ENCODE measurements around the gene SETX. TPM values are rescaled to one million over a fixed set of nuclear protein-coding genes. Genes with fewer than 3 reads are reported as not detected.

Gene SETX
- total and polyA plus RNA-seq, 12 donors = 16.9 to 35.1 (median 27.4) TPM

DNA sequence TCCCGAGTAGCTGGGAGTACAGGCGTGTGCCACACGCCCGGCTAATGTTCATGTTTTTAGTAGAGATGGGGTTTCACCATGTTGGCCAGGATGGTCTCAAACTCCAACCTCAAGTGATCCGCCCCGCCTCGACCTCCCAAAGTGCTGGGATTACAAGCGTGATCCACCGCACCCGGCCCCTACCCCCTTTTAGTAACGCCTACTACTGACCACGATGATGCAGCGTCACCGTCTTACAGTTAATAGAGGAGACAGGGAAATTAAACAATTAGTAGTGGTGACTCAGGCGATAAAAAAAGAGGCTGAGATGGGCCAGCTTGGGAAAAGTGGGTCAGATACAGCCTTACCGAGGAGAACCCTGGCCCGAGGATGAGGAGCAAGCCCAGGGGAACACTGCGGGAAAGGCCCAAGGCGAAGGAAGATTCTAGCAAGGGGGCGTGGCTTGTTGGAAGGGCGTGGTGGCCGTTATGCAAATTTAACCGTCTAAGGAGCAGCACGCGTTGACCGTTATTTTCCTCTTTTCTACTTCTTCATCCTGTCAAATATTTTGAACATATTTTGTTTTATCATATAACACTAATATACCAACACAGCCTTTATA, 1.6 kb upstream of the SETX start:
- 94 to 96% methylated on average over 26 of the region's 26 CpGs for WGBS, 2 donors

GRCh38 chr9:132351404-132352045, 3.3 kb downstream of the SETX start:
- Histone ChIP-seq H3K27me3 (no peaks in the 10 kb centered on the region), H3K27ac (peak overlapping the region in 3 of 10 donors; percentile 37 to 99 (median 40)), H3K9me3 (no peaks in the 10 kb centered on the region), H3K4me3 (peak overlapping the region in 6 of 10 donors; percentile 13 to 43 (median 20)), H3K4me1 (peaks cover 11 to 49% (median 37%) of the 10 kb centered on the region in 9 donors), H3K36me3 (peaks cover 0 to 70% (median 30%) of the 10 kb centered on the region in 9 donors)
- no peak for TF ChIP-seq CTCF (IDR thresholded peaks at IDR 0.05)
- DNase-seq = no peak
- ATAC-seq = no peak
- intact Hi-C loops (cut with DNase I) = loop anchor here in 2 of 10 donors (5.0 to 10.0 kb wide), 2 partner anchors 593 to 1126 kb away; partner anchors contain the start of genes SLC2A6 (in 1 of the 2) and TSC1 (in 1 of the 2)
- 69 to 78% methylated on average over 3 of the region's 3 CpGs for WGBS, 2 donors

More for the DNA sequence above, 1.6 kb upstream of the SETX start:
- Histone ChIP-seq H3K4me3 (no peak overlapping the region), H3K27me3 (no peaks in the 10 kb centered on the region), H3K36me3 (peaks cover 0 to 21% (median 12%) of the 10 kb centered on the region in 9 donors), H3K27ac (no peak overlapping the region), H3K9me3 (no peaks in the 10 kb centered on the region), H3K4me1 (peaks cover 11 to 31% (median 26%) of the 10 kb centered on the region in 9 donors)
- intact Hi-C loops (cut with DNase I) = loop anchor here in 2 of 10 donors (5.0 to 10.0 kb wide), 2 partner anchors 51 to 588 kb away; partner anchors contain the start of genes TSC1 (in 1 of the 2) and TTF1 (in 1 of the 2)
- no peak for ATAC-seq
- no peak for TF ChIP-seq CTCF (IDR thresholded peaks at IDR 0.05)
- DNase-seq = peak in 1 of 2 donors; percentile 14

DNA sequence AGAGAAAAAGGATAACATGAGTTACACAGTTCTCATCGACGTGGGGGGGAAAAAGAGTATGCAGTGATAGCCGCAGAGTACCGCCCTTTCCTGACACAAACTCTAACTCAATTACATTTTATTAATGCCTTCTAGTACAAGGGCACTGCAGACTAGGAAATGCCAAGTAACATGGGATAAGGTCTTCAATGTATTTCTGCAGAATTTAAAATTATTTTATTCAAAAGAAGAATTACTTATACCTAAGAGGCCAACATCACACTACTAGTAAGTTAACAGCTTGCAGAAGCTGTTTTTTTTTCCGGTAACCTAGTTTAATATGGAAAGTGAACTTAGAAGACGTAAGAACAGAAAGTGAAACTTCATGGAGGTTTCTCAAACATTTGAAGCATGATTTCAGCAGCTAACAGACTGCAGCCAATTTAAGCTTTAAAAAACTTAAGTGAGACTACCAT, 3.9 kb downstream of the SETX start:
- Histone ChIP-seq H3K4me1 (peaks cover 11 to 49% (median 37%) of the 10 kb centered on the region in 9 donors), H3K4me3 (peak overlapping the region in 6 of 10 donors; percentile 13 to 43 (median 20)), H3K36me3 (peaks cover 0 to 76% (median 36%) of the 10 kb centered on the region in 9 donors), H3K27me3 (no peaks in the 10 kb centered on the region), H3K27ac (peak overlapping the region in 5 of 10 donors; percentile 12 to 99 (median 37)), H3K9me3 (no peaks in the 10 kb centered on the region)
- 42 to 61% methylated on average over 6 of the region's 6 CpGs for WGBS, 2 donors
- TF ChIP-seq CTCF (IDR thresholded peaks at IDR 0.05) = no peak
- no peak for ATAC-seq
- DNase-seq = no peak
- intact Hi-C loops (cut with DNase I) = loop anchor here in 2 of 10 donors (5.0 to 10.0 kb wide), 2 partner anchors 594 to 1126 kb away; partner anchors contain the start of genes SLC2A6 (in 1 of the 2) and TSC1 (in 1 of the 2)

GRCh38 chr9:132348676-132349075, 6.1 kb downstream of the SETX start:
- Histone ChIP-seq H3K27me3 (no peaks in the 10 kb centered on the region), H3K36me3 (peaks cover 3 to 99% (median 56%) of the 10 kb centered on the region in 9 donors), H3K4me1 (peaks cover 9 to 44% (median 32%) of the 10 kb centered on the region in 9 donors), H3K4me3 (no peak overlapping the region), H3K9me3 (no peaks in the 10 kb centered on the region), H3K27ac (no peak overlapping the region)
- intact Hi-C loops (cut with DNase I) = loop anchor here in 1 of 10 donors (10.0 kb wide), 1 partner anchor 54 kb away; no protein-coding TSS in a partner anchor
- no peak for DNase-seq
- 55 to 59% methylated on average over 5 of the region's 5 CpGs for WGBS, 2 donors
- no peak for ATAC-seq
- TF ChIP-seq CTCF (IDR thresholded peaks at IDR 0.05) = no peak
